Mesothelial cell of epicardium (in vitro differentiated cells): ENCODE results near the gene MMD. TPM values are rescaled to one million over a fixed set of nuclear protein-coding genes. Genes with fewer than 3 reads are reported as not detected.
A peak's percentile ranks its signal among the peaks of the same experiment; 100 is the strongest.

Experiments used
- DNase-seq, 2 experiments: peaks; one replicate each; pipeline ENCODE4 v3.0.0; 2021; ENCODE audit warnings: low spot score in 2 of 2; ENCODE audit not compliant: unreplicated experiment in 2 of 2
- H3K27ac Mint-ChIP-seq: 2 replicates; pipeline ENCODE4 v1.8.0; 2021; ENCODE audit warnings: mixed read lengths
- H3K27me3 Mint-ChIP-seq: 2 replicates; pipeline ENCODE4 v1.8.0; 2021; ENCODE audit warnings: low read depth, mixed read lengths
- H3K36me3 Mint-ChIP-seq: 2 replicates; pipeline ENCODE4 v1.8.0; 2021; ENCODE audit warnings: mixed read lengths
- H3K4me1 Mint-ChIP-seq: 2 replicates; pipeline ENCODE4 v1.8.0; 2021; ENCODE audit warnings: mixed read lengths
- H3K4me3 Mint-ChIP-seq: 2 replicates; pipeline ENCODE4 v1.8.0; 2021; ENCODE audit warnings: mild to moderate bottlenecking, moderate library complexity, mixed read lengths
- H3K9me3 Mint-ChIP-seq: 2 replicates; pipeline ENCODE4 v1.8.0; 2021; ENCODE audit warnings: mixed read lengths
- CTCF ChIP-seq: fragments of 200-600 bp; sonication (generic); IDR thresholded peaks from one replicate; pipeline ENCODE4 v1.5.0; 2021; ENCODE audit warnings: antibody characterized with exemption; ENCODE audit not compliant: unreplicated experiment
- total RNA-seq: library from RNA; stranded (reverse); gene quantifications from 3 replicates; pipeline ENCODE4 v1.2.1, GENCODE V29; 2021

Gene MMD
- total RNA-seq, 1 donor from 2014 or later = 36.6 TPM

GRCh38 chr17:55348749-55349354 lies 72.8 kb downstream of the MMD start:
- H3K27me3 Mint-ChIP-seq = peaks cover 1% of the 10 kb centered on the region
- peak; percentile 67 for TF ChIP-seq CTCF
- H3K9me3 Mint-ChIP-seq = peaks cover 13% of the 10 kb centered on the region
- H3K27ac Mint-ChIP-seq = no peak overlapping the region
- H3K4me3 Mint-ChIP-seq = no peak overlapping the region
- peaks cover 14% of the 10 kb centered on the region for H3K4me1 Mint-ChIP-seq
- peak; percentile 23 to 60 for DNase-seq
- H3K36me3 Mint-ChIP-seq = peaks cover 4% of the 10 kb centered on the region

GRCh38 chr17:55347341-55347740 lies 74.3 kb downstream of the MMD start:
- peaks cover 10% of the 10 kb centered on the region for H3K9me3 Mint-ChIP-seq
- H3K27me3 Mint-ChIP-seq = peaks cover 1% of the 10 kb centered on the region
- no peak overlapping the region for H3K27ac Mint-ChIP-seq
- peaks cover 4% of the 10 kb centered on the region for H3K36me3 Mint-ChIP-seq
- H3K4me3 Mint-ChIP-seq = no peak overlapping the region
- H3K4me1 Mint-ChIP-seq = peaks cover 17% of the 10 kb centered on the region
- DNase-seq = no peak
- TF ChIP-seq CTCF = no peak

GRCh38 chr17:55346658-55347057 lies 75.0 kb downstream of the MMD start:
- H3K4me1 Mint-ChIP-seq = peaks cover 17% of the 10 kb centered on the region
- H3K27ac Mint-ChIP-seq = no peak overlapping the region
- no peak for DNase-seq
- peaks cover 1% of the 10 kb centered on the region for H3K27me3 Mint-ChIP-seq
- peaks cover 10% of the 10 kb centered on the region for H3K9me3 Mint-ChIP-seq
- no peak for TF ChIP-seq CTCF
- H3K4me3 Mint-ChIP-seq = no peak overlapping the region
- peaks cover 4% of the 10 kb centered on the region for H3K36me3 Mint-ChIP-seq

GRCh38 chr17:55345132-55345531 lies 76.5 kb downstream of the MMD start:
- no peak overlapping the region for H3K27ac Mint-ChIP-seq
- peaks cover 18% of the 10 kb centered on the region for H3K4me1 Mint-ChIP-seq
- H3K4me3 Mint-ChIP-seq = no peak overlapping the region
- peaks cover 10% of the 10 kb centered on the region for H3K9me3 Mint-ChIP-seq
- DNase-seq = no peak
- no peak for TF ChIP-seq CTCF
- peaks cover 2% of the 10 kb centered on the region for H3K27me3 Mint-ChIP-seq
- peaks cover 4% of the 10 kb centered on the region for H3K36me3 Mint-ChIP-seq

GRCh38 chr17:55344514-55344997 lies 77.1 kb downstream of the MMD start:
- H3K36me3 Mint-ChIP-seq = peaks cover 4% of the 10 kb centered on the region
- no peak overlapping the region for H3K27ac Mint-ChIP-seq
- peaks cover 10% of the 10 kb centered on the region for H3K9me3 Mint-ChIP-seq
- no peak overlapping the region for H3K4me3 Mint-ChIP-seq
- peaks cover 20% of the 10 kb centered on the region for H3K4me1 Mint-ChIP-seq
- TF ChIP-seq CTCF = no peak
- no peak for DNase-seq
- H3K27me3 Mint-ChIP-seq = peaks cover 4% of the 10 kb centered on the region
